H9 (cell line): ENCODE data around the gene LYSMD4. TPM values are rescaled to one million over a fixed set of nuclear protein-coding genes. Genes with fewer than 3 reads are reported as not detected.

Experiments
- DNase-seq: peaks from one replicate; pipeline ENCODE4 v3.0.0-alpha.2; 2017
- H2AFZ ChIP-seq: one replicate; pipeline ENCODE4 v1.6.1; 2013; ENCODE audit warnings: mild to moderate bottlenecking, low read length, control low read depth, moderate library complexity
- H2AK5ac ChIP-seq: 2 replicates; pipeline ENCODE4 v1.6.1; 2013; ENCODE audit warnings: low read length, control low read depth, mixed read lengths; ENCODE audit not compliant: insufficient read length
- H2BK120ac ChIP-seq: one replicate; pipeline ENCODE4 v1.6.1; 2013; ENCODE audit warnings: low read depth, mild to moderate bottlenecking, low read length, control low read depth, inconsistent platforms; ENCODE audit not compliant: poor library complexity, severe bottlenecking
- H2BK12ac ChIP-seq: 2 replicates; pipeline ENCODE4 v1.6.1; 2013; ENCODE audit warnings: low read length, control low read depth, mixed read lengths, low read depth; ENCODE audit not compliant: insufficient read length
- H2BK15ac ChIP-seq: 2 replicates; pipeline ENCODE4 v1.6.1; 2013; ENCODE audit warnings: low read depth, low read length, control low read depth
- H2BK20ac ChIP-seq: one replicate; pipeline ENCODE4 v1.6.1; 2013; ENCODE audit warnings: low read depth, mild to moderate bottlenecking, low read length, control low read depth, inconsistent platforms; ENCODE audit not compliant: poor library complexity, severe bottlenecking
- H2BK5ac ChIP-seq: 2 replicates; pipeline ENCODE4 v1.6.1; 2013; ENCODE audit warnings: low read length, control low read depth, mixed read lengths; ENCODE audit not compliant: insufficient read length
- H3K14ac ChIP-seq: 2 replicates; pipeline ENCODE4 v1.6.1; 2013; ENCODE audit warnings: low read length, control low read depth; ENCODE audit not compliant: insufficient read depth
- H3K18ac ChIP-seq: 2 replicates; pipeline ENCODE4 v1.6.1; 2013; ENCODE audit warnings: low read depth, mild to moderate bottlenecking, mixed read lengths, low read length, control low read depth; ENCODE audit not compliant: insufficient read length
- H3K23ac ChIP-seq: 2 replicates; pipeline ENCODE4 v1.6.1; 2013; ENCODE audit warnings: low read length, control low read depth, mixed read lengths, low read depth; ENCODE audit not compliant: insufficient read length
- H3K23me2 ChIP-seq: 2 replicates; pipeline ENCODE4 v1.6.1; 2013; ENCODE audit warnings: low read depth, mild to moderate bottlenecking, mixed read lengths, low read length, control low read depth; ENCODE audit not compliant: insufficient read length, poor library complexity, severe bottlenecking
- H3K27ac ChIP-seq: 2 replicates; pipeline ENCODE4 v1.5.1; 2013; ENCODE audit warnings: low read length, control low read depth, mixed read lengths, low read depth; ENCODE audit not compliant: insufficient read length
- H3K27me3 ChIP-seq: 2 replicates; pipeline ENCODE4 v1.6.1; 2013; ENCODE audit warnings: low read length, control low read depth, inconsistent platforms; ENCODE audit not compliant: insufficient read depth
- H3K4ac ChIP-seq: 2 replicates; pipeline ENCODE4 v1.6.1; 2013; ENCODE audit warnings: low read depth, mild to moderate bottlenecking, control low read depth, inconsistent platforms, low read length, moderate library complexity
- H3K4me1 ChIP-seq: 2 replicates; pipeline ENCODE4 v1.6.1; 2013; ENCODE audit warnings: low read length, control low read depth, inconsistent platforms; ENCODE audit not compliant: insufficient read depth
- H3K4me2 ChIP-seq: 2 replicates; pipeline ENCODE4 v1.6.1; 2013; ENCODE audit warnings: low read length, control low read depth, mixed read lengths; ENCODE audit not compliant: insufficient read length, insufficient read depth
- H3K56ac ChIP-seq: 2 replicates; pipeline ENCODE4 v1.6.1; 2013; ENCODE audit warnings: low read depth, mild to moderate bottlenecking, mixed read lengths, low read length, control low read depth; ENCODE audit not compliant: insufficient read length
- H3K79me1 ChIP-seq: 2 replicates; pipeline ENCODE4 v1.6.1; 2013; ENCODE audit warnings: low read depth, mild to moderate bottlenecking, moderate library complexity, low read length, control low read depth, inconsistent platforms; ENCODE audit not compliant: insufficient read depth, poor library complexity, severe bottlenecking
- H3K79me2 ChIP-seq: 2 replicates; pipeline ENCODE4 v1.6.1; 2013; ENCODE audit warnings: low read length, control low read depth, inconsistent platforms; ENCODE audit not compliant: insufficient read depth
- H3K9ac ChIP-seq: 2 replicates; pipeline ENCODE4 v1.6.1; 2013; ENCODE audit warnings: low read length, control low read depth, mixed read lengths; ENCODE audit not compliant: insufficient read length; ENCODE audit errors: extremely low read depth
- H3K9me3 ChIP-seq: one replicate; pipeline ENCODE4 v1.6.1; 2013; ENCODE audit warnings: low read depth, low read length, inconsistent platforms; ENCODE audit not compliant: control insufficient read depth
- H3T11ph ChIP-seq: one replicate; pipeline ENCODE4 v1.6.1; 2013; ENCODE audit warnings: mild to moderate bottlenecking, low read length, control low read depth, inconsistent platforms
- H4K20me1 ChIP-seq: one replicate; pipeline ENCODE4 v1.6.1; 2013; ENCODE audit not compliant: control insufficient read depth, insufficient read length, insufficient read depth
- H4K5ac ChIP-seq: 2 replicates; pipeline ENCODE4 v1.6.1; 2013; ENCODE audit warnings: low read depth, mild to moderate bottlenecking, mixed read lengths, low read length, control low read depth; ENCODE audit not compliant: insufficient read length
- H4K8ac ChIP-seq: replicated peaks from 2 replicates; pipeline ENCODE4 v1.6.1; 2013; ENCODE audit warnings: low read length, control low read depth, mixed read lengths, low read depth; ENCODE audit not compliant: insufficient read length
- H4K91ac ChIP-seq: 2 replicates; pipeline ENCODE4 v1.6.1; 2013; ENCODE audit warnings: low read depth, mild to moderate bottlenecking, moderate library complexity, mixed read lengths, low read length, control low read depth; ENCODE audit not compliant: insufficient read length
- H3K27ac Mint-ChIP-seq, 3 experiments: 2 replicates in 2 of 3; 3 replicates in 1 of 3; pipeline ENCODE4 v1.8.0; 2020 to 2021; ENCODE audit warnings: mixed read lengths in 3 of 3, mild to moderate bottlenecking in 1 of 3, moderate library complexity in 1 of 3
- H3K27me3 Mint-ChIP-seq: 2 replicates; pipeline ENCODE4 v1.8.0; 2021; ENCODE audit warnings: low read depth, mild to moderate bottlenecking, moderate library complexity, mixed read lengths
- H3K36me3 Mint-ChIP-seq, 3 experiments: 2 replicates in 2 of 3; 3 replicates in 1 of 3; pipeline ENCODE4 v1.8.0; 2020 to 2021; ENCODE audit warnings: low read depth in 3 of 3, mixed read lengths in 3 of 3; ENCODE audit not compliant: insufficient read depth in 1 of 3
- H3K4me1 Mint-ChIP-seq, 2 experiments: 2 replicates each; pipeline ENCODE4 v1.8.0; 2020; ENCODE audit warnings: mixed read lengths in 2 of 2
- H3K4me3 Mint-ChIP-seq, 2 experiments: 2 replicates in 1 of 2; 3 replicates in 1 of 2; pipeline ENCODE4 v1.8.0; 2020 to 2021; ENCODE audit warnings: mild to moderate bottlenecking in 2 of 2, mixed read lengths in 2 of 2, moderate library complexity in 1 of 2
- H3K9me3 Mint-ChIP-seq, 2 experiments: 2 replicates in 1 of 2; 3 replicates in 1 of 2; pipeline ENCODE4 v1.8.0; 2020; ENCODE audit warnings: mild to moderate bottlenecking in 2 of 2, mixed read lengths in 2 of 2, moderate library complexity in 1 of 2
- WGBS: extraction: QIAGEN DNeasy Blood & Tissue Kit; methylation state at CpG from one replicate; pipeline ENCODE4 v1.1.7; 2013; ENCODE audit warnings: missing lambda C conversion rate, low lambda C conversion rate, mixed read lengths; ENCODE audit not compliant: insufficient read length; ENCODE audit errors: extremely low coverage; 5-methylcytosine and 5-hydroxymethylcytosine counted together
- total RNA-seq: library from RNA; stranded (reverse); gene quantifications from 2 replicates; pipeline ENCODE4 v1.2.1, GENCODE V29; 2021
- TF ChIP-seq, protein P1 (sequence below): fragments of 200-600 bp; sonication (generic); conservative IDR thresholded peaks from 3 replicates; pipeline ENCODE4 v1.8.0; 2021; ENCODE audit warnings: antibody characterized with exemption, mild to moderate bottlenecking

The LYSMD4 gene
- total RNA-seq, 1 experiment from 2014 or later = 10.0 TPM

DNA sequence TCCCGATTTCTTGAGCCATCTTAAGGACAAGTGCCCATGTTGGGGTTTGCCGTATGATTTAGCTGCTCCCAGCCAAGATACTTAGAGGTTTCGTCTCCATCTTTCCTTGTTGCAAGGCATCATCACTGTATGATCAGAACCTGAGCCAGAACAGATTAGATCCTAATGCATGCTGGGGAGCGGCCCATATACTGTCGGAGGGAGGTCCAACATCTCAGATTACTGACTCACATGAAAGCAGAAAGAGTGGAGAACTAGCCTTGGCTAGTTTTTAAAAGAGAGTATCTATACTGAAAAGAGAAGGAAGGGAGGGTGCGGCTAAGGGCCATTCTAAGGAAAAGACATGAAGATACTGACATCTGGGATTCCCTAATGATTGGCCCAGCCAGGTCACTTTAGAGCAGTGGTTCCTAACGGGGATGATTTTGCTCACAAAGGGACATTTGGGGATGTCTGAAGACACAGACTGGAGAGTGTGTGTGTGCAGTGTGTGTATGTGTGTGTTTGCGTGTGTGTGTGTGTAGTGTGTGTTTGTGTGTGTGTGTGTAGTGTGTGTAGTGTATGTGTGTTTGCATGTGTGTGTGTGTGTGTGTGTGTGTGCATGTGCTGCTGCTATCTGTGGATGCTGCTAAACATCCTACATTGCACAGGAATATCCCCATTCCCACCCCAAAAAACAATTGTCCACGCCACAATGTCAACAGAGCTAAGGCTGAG is 12.3 kb upstream of the LYSMD4 start:
- no peak overlapping the region for H4K8ac ChIP-seq

More for the DNA sequence above, 12.3 kb upstream of the LYSMD4 start:
- no peaks in the 10 kb centered on the region for H3K79me2 ChIP-seq
- no peak overlapping the region for H2AFZ ChIP-seq
- H3K9me3 ChIP-seq = no peaks in the 10 kb centered on the region
- H4K20me1 ChIP-seq = no peaks in the 10 kb centered on the region
- no peaks in the 10 kb centered on the region for H3K27me3 ChIP-seq
- no peak overlapping the region for H3K56ac ChIP-seq
- H2BK15ac ChIP-seq = no peak overlapping the region
- no peak overlapping the region for H3K23ac ChIP-seq
- no peak overlapping the region for H3K14ac ChIP-seq
- no peak overlapping the region for H4K5ac ChIP-seq
- no peaks in the 10 kb centered on the region for H3K79me1 ChIP-seq
- no peaks in the 10 kb centered on the region for H3K36me3 Mint-ChIP-seq
- no peak overlapping the region for H2BK12ac ChIP-seq
- no peak overlapping the region for H3K27ac Mint-ChIP-seq
- H2BK5ac ChIP-seq = no peak overlapping the region
- no peaks in the 10 kb centered on the region; the same call in 1 of the 2 replicates for H3K4me1 ChIP-seq
- no peak overlapping the region for H3K27ac ChIP-seq
- H3K4me2 ChIP-seq = no peak overlapping the region
- H2BK120ac ChIP-seq = no peak overlapping the region
- DNase-seq = no peak
- H3K4me3 Mint-ChIP-seq = no peak overlapping the region
- no peak overlapping the region for H3K18ac ChIP-seq
- H3K9ac ChIP-seq = no peak overlapping the region
- TF ChIP-seq, protein P1, sequence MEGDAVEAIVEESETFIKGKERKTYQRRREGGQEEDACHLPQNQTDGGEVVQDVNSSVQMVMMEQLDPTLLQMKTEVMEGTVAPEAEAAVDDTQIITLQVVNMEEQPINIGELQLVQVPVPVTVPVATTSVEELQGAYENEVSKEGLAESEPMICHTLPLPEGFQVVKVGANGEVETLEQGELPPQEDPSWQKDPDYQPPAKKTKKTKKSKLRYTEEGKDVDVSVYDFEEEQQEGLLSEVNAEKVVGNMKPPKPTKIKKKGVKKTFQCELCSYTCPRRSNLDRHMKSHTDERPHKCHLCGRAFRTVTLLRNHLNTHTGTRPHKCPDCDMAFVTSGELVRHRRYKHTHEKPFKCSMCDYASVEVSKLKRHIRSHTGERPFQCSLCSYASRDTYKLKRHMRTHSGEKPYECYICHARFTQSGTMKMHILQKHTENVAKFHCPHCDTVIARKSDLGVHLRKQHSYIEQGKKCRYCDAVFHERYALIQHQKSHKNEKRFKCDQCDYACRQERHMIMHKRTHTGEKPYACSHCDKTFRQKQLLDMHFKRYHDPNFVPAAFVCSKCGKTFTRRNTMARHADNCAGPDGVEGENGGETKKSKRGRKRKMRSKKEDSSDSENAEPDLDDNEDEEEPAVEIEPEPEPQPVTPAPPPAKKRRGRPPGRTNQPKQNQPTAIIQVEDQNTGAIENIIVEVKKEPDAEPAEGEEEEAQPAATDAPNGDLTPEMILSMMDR = no peak
- H2AK5ac ChIP-seq = no peak overlapping the region
- WGBS = no CpG with 5 or more reads among the region's 9 CpGs
- peaks cover 2% of the 10 kb centered on the region for H3K27me3 Mint-ChIP-seq
- H3K23me2 ChIP-seq = no peaks in the 10 kb centered on the region
- no peak overlapping the region for H4K91ac ChIP-seq
- H2BK20ac ChIP-seq = no peak overlapping the region
- H3K4ac ChIP-seq = no peak overlapping the region
- no peaks in the 10 kb centered on the region for H3K9me3 Mint-ChIP-seq
- no peak overlapping the region for H3T11ph ChIP-seq
- H3K4me1 Mint-ChIP-seq = no peaks in the 10 kb centered on the region; a peak in 1 of 4 replicates
